ENCODE results near the gene SPEG.

- TF ChIP-seq CTCF (IDR thresholded peaks at IDR 0.05 in 8 of 11, conservative IDR thresholded peaks at IDR 0.05 in 3 of 11), result no peak
- TF ChIP-seq POLR2A (IDR thresholded peaks at IDR 0.05), result no peak
Observed at GRCh38 chr2:219520079-219520478, 85.4 kb downstream of the SPEG start.
